COR-L47 (cell line): ENCODE results near the gene XKR7.
A peak's percentile ranks its signal among the peaks of the same experiment; 100 is the strongest.
"Not testable (repeated sequence)": the region's sequence is repeated elsewhere in the genome, so short reads cannot be mapped to it uniquely, and the experiment has no call there.

Experiments
- DNase-seq: peaks from one replicate; lab custom pipeline; 2025; lab: John Stamatoyannopoulos, UW

The XKR7 gene

GRCh38 chr20:31967830-31968249 is at the start of gene XKR7:
TSS of gene XKR7 (plus strand) at chr20:31968151. CDS start at chr20:31968176, 25 bp downstream.
- DNase-seq, result peak; percentile 30

GRCh38 chr20:31918466-31919105 is 49.4 kb upstream of the XKR7 start:
- DNase-seq, result no peak

- no peak for DNase-seq
Measured at GRCh38 chr20:31919410-31920155, 48.4 kb upstream of the XKR7 start.

GRCh38 chr20:31920275-31920855 is 47.6 kb upstream of the XKR7 start:
- DNase-seq, result no peak

GRCh38 chr20:31921480-31921879 is 46.5 kb upstream of the XKR7 start:
- not testable (repeated sequence) for DNase-seq

GRCh38 chr20:31922181-31922580 is 45.8 kb upstream of the XKR7 start:
- no peak for DNase-seq

- no peak for DNase-seq
Measured at GRCh38 chr20:31922588-31922987, 45.4 kb upstream of the XKR7 start.

- no peak for DNase-seq
Measured at GRCh38 chr20:31923388-31924331, 44.3 kb upstream of the XKR7 start.

- no peak for DNase-seq
Measured at GRCh38 chr20:31924561-31924960, 43.4 kb upstream of the XKR7 start.

GRCh38 chr20:31925631-31926030 is 42.3 kb upstream of the XKR7 start:
- no peak for DNase-seq

GRCh38 chr20:31926493-31926892 is 41.5 kb upstream of the XKR7 start:
- DNase-seq, result no peak

- no peak for DNase-seq
Measured at GRCh38 chr20:31927627-31928159, 40.3 kb upstream of the XKR7 start.

- not testable (repeated sequence) for DNase-seq
Measured at GRCh38 chr20:31929631-31930030, 38.3 kb upstream of the XKR7 start.

GRCh38 chr20:31930779-31931178 is 37.2 kb upstream of the XKR7 start:
- DNase-seq, result no peak

GRCh38 chr20:31933698-31934097 is 34.3 kb upstream of the XKR7 start:
- no peak for DNase-seq

- no peak for DNase-seq
Measured at GRCh38 chr20:31934491-31934890, 33.5 kb upstream of the XKR7 start.

GRCh38 chr20:31934968-31935764 is 32.8 kb upstream of the XKR7 start:
- no peak for DNase-seq

- no peak for DNase-seq
Measured at GRCh38 chr20:31936420-31936819, 31.5 kb upstream of the XKR7 start.

GRCh38 chr20:31937820-31938219 is 30.1 kb upstream of the XKR7 start:
- no peak for DNase-seq

- DNase-seq, result no peak
Measured at GRCh38 chr20:31939661-31940060, 28.3 kb upstream of the XKR7 start.

- DNase-seq, result no peak
Measured at GRCh38 chr20:31943052-31943471, 24.9 kb upstream of the XKR7 start.
